IMR-90 (cell line): ENCODE results near the gene CIBAR2. TPM values are rescaled to one million over a fixed set of nuclear protein-coding genes. Genes with fewer than 3 reads are reported as not detected.

Experiments
- ATAC-seq: fragments of 200-7000 bp; cut with Tn5 transposase; 2 replicates; pipeline ENCODE4 v1.9.1; 2020; ENCODE audit warnings: low read depth, mild to moderate bottlenecking, moderate library complexity
- BruUV-seq: library from RNA; stranded (reverse); fragments of 400-500 nt; replicated peaks from 2 replicates; lab custom pipeline; 2021; lab: Mats Ljungman, UMichigan
- CTCF ChIA-PET: fragments of 300-600 bp; formaldehyde crosslinking; extraction: SDS; loops from one replicate; lab custom pipeline; 2021; ENCODE audit warnings: antibody characterized with exemption; lab: Yijun Ruan, JAX
- POLR2A ChIA-PET: fragments of 300-600 bp; sonication (Branson Sonifier 250); formaldehyde crosslinking; loops from one replicate; lab custom pipeline; 2022; ENCODE audit warnings: antibody characterized with exemption; ENCODE audit not compliant: unreplicated experiment; lab: Charles Lee
- DNase-seq: peaks from one replicate; pipeline ENCODE4 v3.0.0; 2013
- H2AFZ ChIP-seq: replicated peaks from 2 replicates; pipeline ENCODE3; 2013; ENCODE audit warnings: low read length, mild to moderate bottlenecking; ENCODE audit not compliant: poor library complexity
- H2AK5ac ChIP-seq: 2 replicates; pipeline ENCODE4 v1.6.1; 2013; ENCODE audit warnings: low read depth, low read length, inconsistent platforms
- H2AK9ac ChIP-seq: replicated peaks from 2 replicates; pipeline ENCODE3; 2013; ENCODE audit warnings: mild to moderate bottlenecking, low read depth, low read length, moderate library complexity; ENCODE audit not compliant: poor library complexity
- H2BK120ac ChIP-seq: 2 replicates; pipeline ENCODE4 v1.6.1; 2013; ENCODE audit warnings: low read depth, low read length, inconsistent platforms
- H2BK15ac ChIP-seq: 3 replicates; pipeline ENCODE4 v1.6.1; 2013; ENCODE audit warnings: low read depth, low read length, inconsistent platforms
- H2BK20ac ChIP-seq: 2 replicates; pipeline ENCODE4 v1.6.1; 2013; ENCODE audit warnings: low read depth, mild to moderate bottlenecking, inconsistent platforms, low read length, moderate library complexity
- H2BK5ac ChIP-seq: 2 replicates; pipeline ENCODE4 v1.6.1; 2013; ENCODE audit warnings: mild to moderate bottlenecking, low read depth, low read length, inconsistent platforms; ENCODE audit not compliant: poor library complexity, severe bottlenecking
- H3K14ac ChIP-seq: replicated peaks from 2 replicates; pipeline ENCODE4 v1.6.1; 2013; ENCODE audit warnings: low read depth, low read length, inconsistent platforms
- H3K18ac ChIP-seq: 2 replicates; pipeline ENCODE4 v1.6.1; 2013; ENCODE audit warnings: low read depth, low read length, control low read depth
- H3K23ac ChIP-seq: 2 replicates; pipeline ENCODE4 v1.6.1; 2013; ENCODE audit warnings: low read depth, low read length, inconsistent platforms
- H3K27ac ChIP-seq: 2 replicates; pipeline ENCODE4 v1.5.1; 2013; ENCODE audit warnings: mild to moderate bottlenecking, control low read depth, low read length; ENCODE audit not compliant: insufficient read depth
- H3K27me3 ChIP-seq: 2 replicates; pipeline ENCODE4 v1.6.1; 2013; ENCODE audit warnings: low read length; ENCODE audit not compliant: control insufficient read depth, insufficient read depth
- H3K36me3 ChIP-seq: 2 replicates; pipeline ENCODE4 v1.6.1; 2013; ENCODE audit warnings: low read length, mixed read lengths; ENCODE audit not compliant: control insufficient read depth, insufficient read depth
- H3K4ac ChIP-seq: 2 replicates; pipeline ENCODE4 v1.6.1; 2013; ENCODE audit warnings: low read depth, low read length, inconsistent platforms
- H3K4me1 ChIP-seq: 2 replicates; pipeline ENCODE4 v1.6.1; 2013; ENCODE audit warnings: low read length, mixed read lengths; ENCODE audit not compliant: control insufficient read depth, insufficient read depth
- H3K4me2 ChIP-seq: 2 replicates; pipeline ENCODE4 v1.6.1; 2013; ENCODE audit warnings: low read depth, mild to moderate bottlenecking, control low read depth, low read length, moderate library complexity
- H3K4me3 ChIP-seq: 2 replicates; pipeline ENCODE4 v1.5.1; 2013; ENCODE audit warnings: low read depth, mild to moderate bottlenecking, control low read depth, low read length, moderate library complexity; ENCODE audit not compliant: insufficient read depth
- H3K56ac ChIP-seq: 2 replicates; pipeline ENCODE4 v1.6.1; 2013; ENCODE audit warnings: low read length, inconsistent platforms; ENCODE audit not compliant: insufficient read depth; ENCODE audit errors: extremely low read depth
- H3K79me1 ChIP-seq, 2 experiments: 2 replicates each; pipeline ENCODE4 v1.6.1; 2013; ENCODE audit warnings: low read length in 2 of 2, inconsistent platforms in 1 of 2, low read depth in 1 of 2
- H3K9ac ChIP-seq: 2 replicates; pipeline ENCODE4 v1.6.1; 2013; ENCODE audit warnings: low read depth, low read length, control low read depth
- H3K9me1 ChIP-seq: 2 replicates; pipeline ENCODE4 v1.6.1; 2013; ENCODE audit warnings: low read length, inconsistent platforms; ENCODE audit not compliant: insufficient read depth
- H3K9me3 ChIP-seq: 2 replicates; pipeline ENCODE4 v1.6.1; 2013; ENCODE audit warnings: low read length; ENCODE audit not compliant: control insufficient read depth, insufficient read depth
- H4K20me1 ChIP-seq: 2 replicates; pipeline ENCODE4 v1.6.1; 2013; ENCODE audit warnings: low read length, inconsistent platforms; ENCODE audit not compliant: insufficient read depth
- H4K5ac ChIP-seq: 2 replicates; pipeline ENCODE4 v1.6.1; 2013; ENCODE audit warnings: mild to moderate bottlenecking, low read depth, low read length, control low read depth
- H4K8ac ChIP-seq, 2 experiments: 2 replicates each; pipeline ENCODE4 v1.6.1; 2013; ENCODE audit warnings: low read depth in 2 of 2, low read length in 2 of 2, control low read depth in 1 of 2, inconsistent platforms in 1 of 2
- H4K91ac ChIP-seq: 2 replicates; pipeline ENCODE4 v1.6.1; 2013; ENCODE audit warnings: low read depth, low read length, inconsistent platforms; ENCODE audit not compliant: insufficient read depth
- BHLHE40 ChIP-seq: fragments of 150-350 bp; IDR thresholded peaks from 2 replicates; pipeline ENCODE4 v1.6.1; 2016; ENCODE audit warnings: mild to moderate bottlenecking, low read depth, low read length
- CEBPB ChIP-seq: IDR thresholded peaks from 2 replicates; pipeline ENCODE4 v1.6.1; 2012; ENCODE audit warnings: low read depth, low read length, improper control_type of control experiment
- WGBS, 2 experiments: methylation state at CpG; one replicate each; pipeline versions ENCODE4 v1.1.5 to v1.1.7; 2013; ENCODE audit warnings: missing lambda C conversion rate in 2 of 2; ENCODE audit not compliant: insufficient read length in 1 of 2; ENCODE audit errors: extremely low coverage in 2 of 2; 5-methylcytosine and 5-hydroxymethylcytosine counted together
- dilution Hi-C: fragments of 300-500 bp; cut with HindIII; formaldehyde crosslinking; loops from one replicate; pipeline ENCODE4 v1.14.3; 2018; ENCODE audit warnings: low sequenced_read_pairs; ENCODE audit not compliant: unreplicated experiment
- in situ Hi-C: fragments of 300-500 bp; cut with MboI; formaldehyde crosslinking; loops from 3 replicates; pipeline ENCODE4 v1.14.3; 2019; ENCODE audit warnings: low sequenced_read_pairs, inconsistent platforms, mixed read lengths
- intact Hi-C: fragments of 100-400 bp; cut with micrococcal nuclease; formaldehyde crosslinking; loops from 2 replicates; pipeline ENCODE4 v1.10.0; 2022
- polyA plus RNA-seq, 3 experiments: library from polyadenylated mRNA; depleted of rRNA; stranded (reverse); fragments of >200 nt; gene quantifications; 2 replicates each; pipeline ENCODE4 v1.2.3, GENCODE V29; 2012; ENCODE audit warnings: low replicate concordance in 1 of 3
- total RNA-seq: library from RNA; depleted of rRNA; stranded (reverse); fragments of >200 nt; gene quantifications from 2 replicates; pipeline ENCODE4 v1.2.3, GENCODE V29; 2012
- TF ChIP-seq, protein P1 (sequence below): conservative IDR thresholded peaks from 2 replicates; pipeline ENCODE4 v1.5.1; 2012; ENCODE audit warnings: mild to moderate bottlenecking, low read depth, low read length, improper control_type of control experiment

Gene CIBAR2
- total and polyA plus RNA-seq, 2 of the 4 experiments (the other 2 are of a cell fraction): 0.18 to 0.24 TPM

DNA sequence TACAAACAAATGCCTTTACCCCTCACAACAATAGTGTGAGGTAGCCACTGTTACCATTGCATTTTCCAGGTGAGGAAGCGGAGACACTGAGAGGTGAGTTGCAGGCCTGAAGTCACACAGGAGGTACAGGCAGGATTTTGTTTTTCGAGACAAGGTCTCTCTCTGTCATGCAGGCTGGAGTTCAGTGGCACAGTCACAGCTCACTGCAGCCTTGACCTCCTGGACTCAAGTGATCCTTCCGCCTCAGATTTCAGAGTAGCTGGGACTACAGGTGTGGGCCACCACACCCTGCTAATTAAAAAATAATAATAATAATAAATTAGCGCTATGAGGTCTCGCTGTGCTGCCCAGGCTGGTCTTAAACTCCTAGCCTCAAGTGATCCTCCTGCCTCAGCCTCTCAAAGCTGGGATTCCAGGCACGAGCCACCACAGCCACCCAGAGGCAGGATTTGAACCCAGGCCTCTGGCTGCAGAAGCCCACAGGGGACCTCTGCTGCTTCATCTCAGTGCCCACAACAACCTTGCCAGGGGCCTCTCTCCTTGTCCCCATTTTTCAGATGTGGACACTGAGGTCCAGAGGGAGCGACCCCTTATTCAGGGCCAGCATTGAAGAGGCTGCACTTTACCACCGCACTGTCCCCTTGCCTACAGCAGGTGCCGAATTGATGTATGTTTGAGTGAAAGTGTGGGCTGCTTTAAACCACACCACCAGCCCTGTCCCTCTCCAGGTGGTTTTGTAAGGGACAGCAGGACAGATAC, 16.0 kb upstream of the CIBAR2 start (continued):
- TF ChIP-seq CEBPB: no peak

- dilution Hi-C loops: no loop called here
- H3K23ac ChIP-seq: peak overlapping the region; percentile 54; the same call in 1 of the 2 replicates
Observed at GRCh38 chr16:85127379-85127723, 15.1 kb upstream of the CIBAR2 start.

More at GRCh38 chr16:85127379-85127723, 15.1 kb upstream of the CIBAR2 start:
- peak overlapping the region; percentile 31 for H2AK9ac ChIP-seq
- no peaks in the 10 kb centered on the region for H3K9me3 ChIP-seq
- H4K20me1 ChIP-seq: no peaks in the 10 kb centered on the region
- H4K8ac ChIP-seq: peak overlapping the region; percentile 71 to 89
- ATAC-seq (no peak), DNase-seq (no peak)
- peaks cover 18% of the 10 kb centered on the region; the same call in 1 of the 2 replicates for H3K9me1 ChIP-seq
- H3K4ac ChIP-seq: peak overlapping the region; percentile 93
- H3K14ac ChIP-seq: peak overlapping the region; percentile 92
- TF ChIP-seq, protein P1, sequence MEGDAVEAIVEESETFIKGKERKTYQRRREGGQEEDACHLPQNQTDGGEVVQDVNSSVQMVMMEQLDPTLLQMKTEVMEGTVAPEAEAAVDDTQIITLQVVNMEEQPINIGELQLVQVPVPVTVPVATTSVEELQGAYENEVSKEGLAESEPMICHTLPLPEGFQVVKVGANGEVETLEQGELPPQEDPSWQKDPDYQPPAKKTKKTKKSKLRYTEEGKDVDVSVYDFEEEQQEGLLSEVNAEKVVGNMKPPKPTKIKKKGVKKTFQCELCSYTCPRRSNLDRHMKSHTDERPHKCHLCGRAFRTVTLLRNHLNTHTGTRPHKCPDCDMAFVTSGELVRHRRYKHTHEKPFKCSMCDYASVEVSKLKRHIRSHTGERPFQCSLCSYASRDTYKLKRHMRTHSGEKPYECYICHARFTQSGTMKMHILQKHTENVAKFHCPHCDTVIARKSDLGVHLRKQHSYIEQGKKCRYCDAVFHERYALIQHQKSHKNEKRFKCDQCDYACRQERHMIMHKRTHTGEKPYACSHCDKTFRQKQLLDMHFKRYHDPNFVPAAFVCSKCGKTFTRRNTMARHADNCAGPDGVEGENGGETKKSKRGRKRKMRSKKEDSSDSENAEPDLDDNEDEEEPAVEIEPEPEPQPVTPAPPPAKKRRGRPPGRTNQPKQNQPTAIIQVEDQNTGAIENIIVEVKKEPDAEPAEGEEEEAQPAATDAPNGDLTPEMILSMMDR: no peak
- TF ChIP-seq BHLHE40: no peak
- H4K91ac ChIP-seq: peak overlapping the region; percentile 70; the same call in 1 of the 2 replicates
- intact Hi-C loops: no loop called here
- peak overlapping the region; percentile 30; the same call in 1 of the 2 replicates for H4K5ac ChIP-seq
- H2AFZ ChIP-seq: peak overlapping the region; percentile 57
- H3K9ac ChIP-seq: no peak overlapping the region
- no peaks in the 10 kb centered on the region for H3K27me3 ChIP-seq
- no TSS peak for BruUV-seq
- H2BK20ac ChIP-seq: peak overlapping the region; percentile 88
- peak overlapping the region; percentile 67 for H3K18ac ChIP-seq
- ChIA-PET CTCF (no interaction called here), POLR2A (no interaction called here)
- H3K36me3 ChIP-seq: no peaks in the 10 kb centered on the region
- peak overlapping the region; percentile 64 for H2BK5ac ChIP-seq
- in situ Hi-C loops: no loop called here
- no peak overlapping the region for H3K4me3 ChIP-seq
- H3K4me2 ChIP-seq: peak overlapping the region; percentile 35; the same call in 1 of the 2 replicates
- no peak overlapping the region; the same call in 2 of the 3 replicates for H2BK15ac ChIP-seq
- peaks cover 0 to 6% of the 10 kb centered on the region in 2 experiments; a peak in 1 of 4 replicates for H3K79me1 ChIP-seq
- 88% methylated on average over 2 of the region's 3 CpGs; no CpG with 5 or more reads in 1 of the 2 experiments for WGBS, 2 experiments
- H3K56ac ChIP-seq: no peak overlapping the region
- peak overlapping the region; percentile 55 for H3K27ac ChIP-seq
- H2AK5ac ChIP-seq: peak overlapping the region; percentile 99
- H3K4me1 ChIP-seq: peaks cover 32% of the 10 kb centered on the region
- H2BK120ac ChIP-seq: peak overlapping the region; percentile 90
